ENCODE measurements around the gene EGFR.

Gene EGFR

GRCh38 chr7:55210176-55210575, 191.4 kb downstream of the EGFR start:
- DNase-seq (ENCODE audit: low read depth in 2 of 2), result no peak

DNA sequence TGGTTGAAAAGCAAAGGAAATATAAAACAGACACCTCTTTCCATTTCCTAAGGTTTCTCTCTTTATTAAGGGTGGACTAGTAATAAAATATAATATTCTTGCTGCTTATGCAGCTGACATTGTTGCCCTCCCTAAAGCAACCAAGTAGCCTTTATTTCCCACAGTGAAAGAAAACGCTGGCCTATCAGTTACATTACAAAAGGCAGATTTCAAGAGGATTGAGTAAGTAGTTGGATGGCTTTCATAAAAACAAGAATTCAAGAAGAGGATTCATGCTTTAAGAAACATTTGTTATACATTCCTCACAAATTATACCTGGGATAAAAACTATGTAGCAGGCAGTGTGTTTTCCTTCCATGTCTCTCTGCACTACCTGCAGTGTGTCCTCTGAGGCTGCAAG, 191.9 kb downstream of the EGFR start:
- DNase-seq (ENCODE audit: low read depth in 2 of 2), result no peak

DNA sequence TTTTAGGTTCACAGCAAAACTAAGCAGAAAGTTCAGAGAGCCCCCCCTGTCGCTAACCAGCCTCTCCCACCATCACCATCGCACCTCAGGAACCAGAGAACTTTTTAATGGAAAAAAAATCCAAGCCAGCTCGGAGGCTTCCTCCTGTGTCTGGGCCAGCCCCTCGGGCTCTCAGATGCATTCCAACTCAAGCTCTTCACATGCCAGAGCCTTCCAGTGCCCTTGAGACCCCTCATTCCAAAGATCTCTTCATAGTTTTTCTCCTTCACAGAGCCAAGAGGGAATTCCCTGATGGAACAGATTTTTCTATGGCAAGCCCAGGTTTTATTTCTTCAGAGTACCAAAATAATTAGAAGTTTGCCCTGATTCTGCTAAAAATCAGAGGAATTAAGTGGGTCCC, 192.9 kb downstream of the EGFR start:
- no peak for DNase-seq (ENCODE audit: low read depth in 2 of 2)

- no peak for DNase-seq (ENCODE audit: low read depth in 2 of 2)
Measured at GRCh38 chr7:55212176-55212575, 193.4 kb downstream of the EGFR start.

DNA sequence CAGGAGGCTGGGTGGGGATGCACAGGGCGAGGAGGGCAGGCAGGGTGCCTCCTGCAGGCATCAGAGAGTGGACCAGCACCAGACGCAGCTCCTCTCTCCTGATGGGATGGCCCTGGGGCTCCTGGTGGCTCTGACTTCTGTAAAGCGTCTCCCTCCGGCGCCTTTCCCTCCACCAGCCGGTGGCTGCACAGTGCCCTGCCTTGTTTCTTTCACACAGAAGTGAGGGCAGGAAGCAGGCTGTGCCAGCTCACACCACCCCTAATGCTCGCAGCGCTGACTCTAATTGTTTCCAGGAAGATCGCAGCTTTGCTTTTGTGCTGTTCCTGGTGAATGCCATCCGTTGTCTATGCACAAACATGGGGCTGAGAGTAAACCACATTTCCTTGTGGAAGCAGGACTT, 194.0 kb downstream of the EGFR start:
- no peak for DNase-seq (ENCODE audit: low read depth in 2 of 2)

DNA sequence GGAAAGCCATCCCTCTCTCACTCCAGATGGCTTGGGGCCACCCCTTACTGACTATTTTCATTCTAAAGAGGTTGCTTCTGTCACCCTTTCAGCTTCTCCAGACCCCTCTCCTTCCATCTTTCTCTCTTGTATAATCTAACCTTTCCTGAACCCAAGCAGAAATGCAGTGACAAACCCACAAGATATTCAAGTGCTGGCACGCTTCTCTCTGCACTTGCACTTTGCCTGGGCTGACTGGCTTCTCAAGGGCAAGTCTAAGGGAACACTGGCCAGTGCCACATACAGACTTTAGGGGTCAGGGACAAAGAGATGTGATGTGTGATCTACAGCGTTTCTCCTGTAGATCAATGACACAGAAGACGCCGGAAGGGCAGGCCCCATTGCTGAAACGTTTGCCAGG, 195.9 kb downstream of the EGFR start:
- no peak for DNase-seq (ENCODE audit: low read depth in 2 of 2)

GRCh38 chr7:55223023-55223422, 204.2 kb downstream of the EGFR start:
- no peak for DNase-seq (ENCODE audit: low read depth in 2 of 2)

DNA sequence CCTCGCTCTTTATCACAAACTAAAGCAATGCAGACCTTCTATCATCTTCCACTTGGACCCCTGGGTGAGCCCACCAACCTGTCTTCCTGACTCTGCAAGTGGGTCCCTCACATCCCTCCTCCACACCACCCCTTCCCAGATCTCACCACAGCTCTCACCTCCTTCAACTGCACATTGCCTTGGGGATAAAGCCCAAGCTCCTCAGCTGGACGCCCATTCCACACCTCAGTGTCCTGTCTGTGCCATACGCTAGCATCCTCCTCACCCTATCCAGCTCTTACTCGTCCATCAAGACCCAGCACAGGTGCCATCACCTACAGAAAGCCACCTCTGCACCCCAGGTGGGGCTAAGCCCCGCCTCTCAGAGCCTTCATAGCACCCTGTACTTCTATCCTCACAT, 205.3 kb downstream of the EGFR start:
- no peak for DNase-seq (ENCODE audit: low read depth in 2 of 2)

DNA sequence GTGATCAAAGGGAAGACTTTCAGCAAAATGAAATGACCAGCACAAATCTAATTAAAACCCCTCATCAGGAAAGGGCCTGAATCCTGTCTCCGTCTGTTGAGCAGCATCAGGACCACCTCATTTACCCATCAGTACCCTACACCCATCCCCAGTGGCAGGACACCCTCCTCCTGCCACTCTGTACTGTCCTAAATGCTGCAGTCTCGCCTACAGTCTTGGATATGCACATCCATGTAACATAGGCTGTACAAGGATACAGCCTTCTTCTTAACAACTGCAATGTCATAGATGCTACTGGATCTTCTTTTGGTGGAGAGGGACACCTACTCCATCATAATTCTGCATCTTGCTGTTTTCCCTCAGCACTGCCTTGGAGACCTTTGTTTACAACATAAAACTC, 206.0 kb downstream of the EGFR start:
- no peak for DNase-seq (ENCODE audit: low read depth in 2 of 2)

DNA sequence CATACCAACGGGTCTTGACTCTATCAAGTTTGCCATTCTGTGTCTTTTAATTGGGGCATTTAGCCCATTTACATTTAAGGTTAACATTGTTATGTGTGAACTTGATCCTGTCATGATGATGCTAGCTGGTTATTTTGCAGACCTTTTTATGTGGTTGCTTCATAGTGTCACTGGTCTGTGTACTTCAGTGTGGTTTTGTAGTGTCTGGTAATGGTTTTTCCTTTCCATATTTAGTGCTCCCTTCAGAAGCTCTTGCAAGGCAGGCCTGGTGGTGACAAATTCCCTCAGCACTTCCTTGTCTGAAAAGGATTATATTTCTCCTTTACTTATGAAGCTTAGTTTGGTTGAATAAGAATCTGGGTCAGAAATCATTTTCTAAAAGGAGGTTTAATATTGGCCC, 211.2 kb downstream of the EGFR start:
- DNase-seq (ENCODE audit: low read depth in 2 of 2), result no peak

GRCh38 chr7:55231736-55232280, 213.0 kb downstream of the EGFR start:
- DNase-seq (ENCODE audit: low read depth in 2 of 2), result no peak

DNA sequence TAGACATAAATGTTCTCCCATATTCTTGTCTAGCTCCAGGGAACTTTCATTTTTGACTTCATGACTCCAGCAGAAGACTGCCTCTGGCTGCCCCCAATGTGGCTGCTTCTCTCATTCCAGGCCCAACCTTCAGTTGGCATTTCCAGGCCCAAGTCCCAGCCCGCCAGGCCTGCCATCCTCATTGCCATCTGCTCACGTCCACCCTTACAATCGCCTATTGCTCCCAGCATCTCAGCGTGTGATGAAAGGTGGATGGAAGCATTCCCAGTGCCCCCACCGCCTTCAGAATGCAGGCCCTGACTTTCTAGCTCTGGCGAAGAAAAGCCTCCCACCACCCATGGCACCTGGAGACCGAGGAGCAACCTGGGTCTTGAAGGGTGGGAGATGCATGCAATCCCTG, 214.2 kb downstream of the EGFR start:
- DNase-seq (ENCODE audit: low read depth in 2 of 2), result no peak

- no peak for DNase-seq (ENCODE audit: low read depth in 2 of 2)
Measured at GRCh38 chr7:55234408-55234807, 215.6 kb downstream of the EGFR start.

DNA sequence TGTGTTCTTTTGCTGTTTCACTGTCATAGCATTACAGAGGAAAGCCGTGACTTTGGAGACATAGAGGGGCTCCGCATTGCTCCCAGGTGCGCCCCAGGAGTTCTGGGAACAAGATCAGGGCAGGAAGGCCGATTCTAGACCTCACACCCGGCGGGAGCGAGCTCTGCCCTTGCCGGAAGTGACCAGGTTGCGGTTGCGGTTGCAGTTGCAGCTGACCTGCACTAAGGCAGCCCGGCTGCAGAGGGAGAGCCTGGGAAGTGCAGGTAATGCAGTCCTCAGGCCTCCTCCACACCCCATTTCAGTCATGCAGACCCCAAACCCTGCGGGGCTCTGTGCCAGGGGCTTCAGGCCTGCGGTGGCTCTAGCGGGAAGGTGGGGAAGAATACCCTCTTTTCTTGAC, 216.3 kb downstream of the EGFR start:
- DNase-seq (ENCODE audit: low read depth in 2 of 2), result no peak

DNA sequence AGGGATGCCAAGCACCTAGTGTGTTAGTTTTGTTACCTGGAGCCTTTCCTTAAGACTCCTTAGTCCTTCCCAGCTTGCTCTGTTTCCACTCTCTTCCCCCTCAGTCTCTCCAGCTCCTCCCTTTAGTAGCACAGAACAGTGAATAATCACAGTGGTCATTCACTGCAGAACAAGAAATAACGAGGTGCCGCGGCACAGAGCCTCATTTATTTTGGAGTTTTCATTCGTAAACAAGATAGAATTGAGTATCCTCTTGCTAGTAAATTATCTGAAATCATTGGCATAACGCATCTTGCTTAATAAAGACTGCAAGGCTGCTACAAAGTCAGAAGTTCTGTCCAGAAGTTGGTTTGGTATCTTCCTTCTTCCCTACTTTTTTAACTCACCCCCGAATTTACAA, 217.0 kb downstream of the EGFR start:
- no peak for DNase-seq (ENCODE audit: low read depth in 2 of 2)

DNA sequence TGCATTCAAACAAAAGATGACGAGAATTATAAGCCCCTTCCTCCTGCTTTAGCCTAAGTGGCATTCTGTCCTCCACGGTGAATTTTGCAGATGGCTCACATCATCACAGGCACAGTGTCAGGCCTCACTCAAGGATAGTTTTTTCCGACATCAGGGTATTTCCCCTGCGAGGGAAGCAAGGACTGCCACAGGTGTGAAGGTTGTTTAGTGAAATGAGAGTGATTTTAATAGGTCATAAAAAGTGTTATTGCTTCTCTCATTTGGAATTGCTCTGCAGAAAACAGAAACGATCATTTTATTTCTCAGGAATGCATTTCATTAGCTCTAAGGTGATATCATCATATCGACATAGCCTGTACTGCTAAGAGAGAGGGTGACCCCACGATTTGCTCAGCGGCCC, 217.7 kb downstream of the EGFR start:
- DNase-seq (ENCODE audit: low read depth in 2 of 2), result no peak

DNA sequence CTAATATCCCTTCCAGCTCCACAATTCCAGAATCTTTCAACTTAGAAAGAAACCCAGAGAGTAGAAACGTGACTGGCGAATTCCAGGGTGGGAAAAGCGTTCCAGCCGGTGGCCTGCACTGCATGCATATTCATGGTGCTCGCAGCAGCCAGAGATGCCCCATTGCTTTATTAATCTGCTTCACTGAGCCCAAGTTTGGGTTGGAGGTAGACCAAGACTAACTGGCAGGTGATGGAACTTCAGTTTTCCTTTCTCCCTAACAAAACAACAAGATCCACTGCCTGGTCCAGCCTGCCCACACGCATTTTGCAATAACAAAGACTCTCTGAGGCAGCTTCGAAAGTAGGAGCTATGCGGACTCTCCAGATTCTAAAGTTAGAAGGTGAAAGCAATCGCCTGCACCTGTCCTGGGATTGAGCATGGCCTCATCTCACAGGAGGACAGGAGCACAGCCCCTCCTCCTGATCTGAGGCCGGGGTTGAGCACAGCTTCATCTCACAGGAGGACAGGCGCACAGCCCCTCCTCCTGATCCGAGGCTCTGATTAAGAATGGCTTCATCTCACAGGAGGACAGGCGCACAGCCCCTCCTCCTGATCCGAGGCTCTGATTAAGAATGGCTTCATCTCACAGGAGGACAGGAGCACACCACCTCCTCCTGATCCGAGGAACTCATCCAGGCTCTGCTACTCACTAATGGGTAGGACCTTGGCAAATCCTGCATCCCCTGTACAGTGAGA, 218.5 kb downstream of the EGFR start:
- DNase-seq (ENCODE audit: low read depth in 2 of 2), result no peak

DNA sequence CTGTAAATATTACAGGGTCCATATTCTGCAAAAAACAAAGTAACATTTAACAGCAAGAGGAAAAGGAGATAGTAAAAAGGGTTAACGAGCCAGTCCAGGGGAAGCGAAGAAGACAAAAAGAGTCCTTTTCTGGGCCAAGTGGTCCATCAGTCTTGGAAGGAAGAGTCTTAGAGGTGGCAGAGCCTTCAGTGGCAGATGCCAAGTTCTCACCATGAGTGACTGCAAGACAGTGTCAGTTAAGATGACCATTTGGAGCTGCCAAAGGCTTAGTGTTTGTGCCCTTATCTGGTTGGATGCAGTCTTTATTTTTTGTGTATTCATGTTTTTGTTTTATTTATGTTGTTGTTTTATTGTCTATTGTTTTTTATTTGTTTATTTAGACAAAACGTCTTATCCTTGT, 220.6 kb downstream of the EGFR start:
- no peak for DNase-seq (ENCODE audit: low read depth in 2 of 2)

DNA sequence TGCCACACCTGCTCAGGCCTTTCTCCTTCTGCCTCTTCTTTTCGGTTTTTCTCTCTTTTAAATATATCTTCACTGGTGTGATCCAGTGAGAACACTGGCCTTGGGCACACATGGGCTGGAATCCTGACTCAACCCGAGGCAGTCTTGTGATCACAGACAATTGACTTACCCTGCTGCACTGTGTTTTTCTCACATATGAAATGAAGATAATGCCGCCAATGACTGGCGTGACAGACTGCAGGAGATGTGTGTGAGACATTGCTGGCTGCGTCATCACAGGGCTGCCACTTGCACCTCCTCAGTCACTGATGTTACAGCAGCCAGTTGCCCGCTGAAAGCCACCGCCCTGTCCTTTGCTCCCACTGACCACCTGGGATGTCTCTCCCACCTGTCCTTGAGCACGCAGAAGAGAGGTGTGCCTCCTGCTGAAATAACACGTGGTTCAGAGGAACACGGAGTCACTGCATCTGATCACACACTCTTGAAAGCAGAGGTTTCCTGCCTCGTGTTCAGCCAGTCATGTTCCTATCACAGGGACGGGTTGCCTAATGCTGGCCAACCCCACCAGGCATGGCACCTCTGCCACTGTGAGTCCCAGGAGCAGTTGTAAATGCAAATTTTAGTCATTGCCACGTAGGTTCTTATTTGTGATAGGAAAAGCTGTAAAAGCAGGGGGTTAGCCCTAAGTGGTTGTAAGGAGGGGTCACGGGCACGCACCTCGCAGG, 221.8 kb downstream of the EGFR start:
- DNase-seq (ENCODE audit: low read depth in 2 of 2), result no peak

DNA sequence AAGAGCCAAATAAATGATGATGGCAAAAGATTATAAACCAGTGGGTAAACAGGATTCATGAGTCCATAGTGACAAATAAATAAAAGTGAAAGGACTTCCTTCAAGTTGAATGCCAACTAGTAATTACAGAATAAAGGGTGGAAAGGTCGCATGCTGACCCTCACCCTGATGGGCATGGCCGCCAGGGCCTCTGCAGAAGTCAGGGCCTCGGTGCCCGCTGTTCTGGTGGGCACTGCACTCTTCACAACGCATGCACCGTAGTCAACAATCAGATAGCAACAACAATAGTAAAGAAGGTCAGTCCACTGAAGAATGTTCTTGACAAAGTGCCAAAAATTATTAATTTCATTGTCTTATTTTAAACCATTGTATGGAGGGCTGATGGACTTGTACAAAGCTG, 223.1 kb downstream of the EGFR start:
- DNase-seq (ENCODE audit: low read depth in 2 of 2), result no peak

DNA sequence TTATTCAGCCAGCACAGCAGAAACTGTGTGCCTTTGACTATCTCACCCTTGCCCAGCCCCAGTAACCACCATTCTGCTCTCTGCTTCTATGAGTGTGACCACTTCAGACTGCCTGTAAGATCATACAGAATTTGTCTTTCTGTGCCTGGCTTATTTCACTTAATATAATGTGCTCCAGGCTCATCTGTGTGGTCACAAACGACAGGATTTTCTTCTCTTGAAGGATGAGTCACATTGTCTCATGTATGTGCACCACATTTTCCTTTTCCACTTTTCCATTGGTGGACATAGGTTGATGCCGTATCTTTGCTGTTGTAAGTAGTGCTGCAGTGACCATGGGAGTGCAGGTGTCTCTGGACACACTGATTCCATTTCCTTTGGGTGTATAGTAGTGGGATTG, 223.8 kb downstream of the EGFR start:
- no peak for DNase-seq (ENCODE audit: low read depth in 2 of 2)

GRCh38 chr7:55244006-55244745, 225.4 kb downstream of the EGFR start:
- DNase-seq (ENCODE audit: low read depth in 2 of 2), result no peak

- DNase-seq (ENCODE audit: low read depth in 2 of 2), result no peak
Measured at GRCh38 chr7:55245271-55245723, 226.5 kb downstream of the EGFR start.

Measured in stimulated activated CD8-positive, alpha-beta memory T cell treated with anti-CD3 and anti-CD28 coated beads, Interleukin-2, amount 100 ng/mL, for 48 hours (primary cell).